ENCODE results near the gene ATXN7. TPM values are rescaled to one million over a fixed set of nuclear protein-coding genes. Genes with fewer than 3 reads are reported as not detected.

Gene ATXN7
- total RNA-seq, 2 donors from 2014 or later: 38.6 to 50.2 TPM

- peaks cover 7% of the 10 kb centered on the region for H3K27me3 Mint-ChIP-seq
- no peaks in the 10 kb centered on the region for H3K36me3 Mint-ChIP-seq (ENCODE audit: low read depth)
- H3K4me1 Mint-ChIP-seq: peaks cover 11% of the 10 kb centered on the region
- ATAC-seq (replicated peaks): no peak
- H3K27ac Mint-ChIP-seq: peak overlapping the region; percentile 90
- peak overlapping the region; percentile 89 for H3K4me3 Mint-ChIP-seq
- no peaks in the 10 kb centered on the region for H3K9me3 Mint-ChIP-seq
Measured at GRCh38 chr3:64023861-64024223, 160.2 kb downstream of the ATXN7 start.

- no peak for ATAC-seq (replicated peaks)
- Mint-ChIP-seq H3K4me3 (no peak overlapping the region), H3K27me3 (peaks cover 16% of the 10 kb centered on the region), H3K36me3 (ENCODE audit: low read depth) (no peaks in the 10 kb centered on the region), H3K9me3 (no peaks in the 10 kb centered on the region), H3K4me1 (peaks cover 10% of the 10 kb centered on the region), H3K27ac (no peak overlapping the region)
Measured at GRCh38 chr3:64026346-64026745, 162.7 kb downstream of the ATXN7 start.

- H3K27me3 Mint-ChIP-seq: peaks cover 16% of the 10 kb centered on the region
- H3K4me1 Mint-ChIP-seq: peaks cover 3% of the 10 kb centered on the region
Measured at GRCh38 chr3:64027658-64028057, 164.0 kb downstream of the ATXN7 start.

GRCh38 chr3:64028754-64029153 lies 165.1 kb downstream of the ATXN7 start:
- Mint-ChIP-seq H3K36me3 (ENCODE audit: low read depth) (no peaks in the 10 kb centered on the region), H3K4me3 (no peak overlapping the region), H3K9me3 (no peaks in the 10 kb centered on the region), H3K27me3 (peaks cover 16% of the 10 kb centered on the region), H3K4me1 (peaks cover 3% of the 10 kb centered on the region), H3K27ac (no peak overlapping the region)
- ATAC-seq (replicated peaks): no peak

More at GRCh38 chr3:64027658-64028057, 164.0 kb downstream of the ATXN7 start:
- Mint-ChIP-seq H3K9me3 (no peaks in the 10 kb centered on the region), H3K4me3 (no peak overlapping the region), H3K27ac (no peak overlapping the region), H3K36me3 (ENCODE audit: low read depth) (no peaks in the 10 kb centered on the region)
- ATAC-seq (replicated peaks): no peak

GRCh38 chr3:64029287-64029686 lies 165.6 kb downstream of the ATXN7 start:
- H3K4me1 Mint-ChIP-seq: peaks cover 3% of the 10 kb centered on the region
- no peak for ATAC-seq (replicated peaks)

GRCh38 chr3:64030741-64031140 lies 167.1 kb downstream of the ATXN7 start:
- no peaks in the 10 kb centered on the region for H3K36me3 Mint-ChIP-seq (ENCODE audit: low read depth)
- H3K9me3 Mint-ChIP-seq: peaks cover 5% of the 10 kb centered on the region
- peak overlapping the region; percentile 84 for H3K4me3 Mint-ChIP-seq
- peak; percentile 99 for ATAC-seq (replicated peaks)
- H3K27me3 Mint-ChIP-seq: peaks cover 16% of the 10 kb centered on the region
- H3K27ac Mint-ChIP-seq: peak overlapping the region; percentile 82
- H3K4me1 Mint-ChIP-seq: peaks cover 3% of the 10 kb centered on the region

More at GRCh38 chr3:64029287-64029686, 165.6 kb downstream of the ATXN7 start:
- Mint-ChIP-seq H3K36me3 (ENCODE audit: low read depth) (no peaks in the 10 kb centered on the region), H3K4me3 (no peak overlapping the region), H3K9me3 (peaks cover 2% of the 10 kb centered on the region), H3K27me3 (peaks cover 16% of the 10 kb centered on the region), H3K27ac (no peak overlapping the region)

- H3K4me3 Mint-ChIP-seq: peak overlapping the region; percentile 84
- ATAC-seq (replicated peaks): no peak
- peaks cover 5% of the 10 kb centered on the region for H3K9me3 Mint-ChIP-seq
Measured at GRCh38 chr3:64031540-64032508, 168.2 kb downstream of the ATXN7 start.

GRCh38 chr3:64033069-64033468 lies 169.4 kb downstream of the ATXN7 start:
- no peak for ATAC-seq (replicated peaks)
- H3K4me1 Mint-ChIP-seq: peaks cover 3% of the 10 kb centered on the region
- H3K36me3 Mint-ChIP-seq (ENCODE audit: low read depth): no peaks in the 10 kb centered on the region
- peaks cover 16% of the 10 kb centered on the region for H3K27me3 Mint-ChIP-seq
- no peak overlapping the region for H3K4me3 Mint-ChIP-seq
- peaks cover 5% of the 10 kb centered on the region for H3K9me3 Mint-ChIP-seq
- H3K27ac Mint-ChIP-seq: no peak overlapping the region

More at GRCh38 chr3:64031540-64032508, 168.2 kb downstream of the ATXN7 start:
- Mint-ChIP-seq H3K36me3 (ENCODE audit: low read depth) (no peaks in the 10 kb centered on the region), H3K27ac (no peak overlapping the region), H3K4me1 (peaks cover 3% of the 10 kb centered on the region), H3K27me3 (peaks cover 16% of the 10 kb centered on the region)

GRCh38 chr3:64037084-64037483 lies 173.4 kb downstream of the ATXN7 start:
- no peak overlapping the region for H3K27ac Mint-ChIP-seq
- no peaks in the 10 kb centered on the region for H3K4me1 Mint-ChIP-seq
- no peak overlapping the region for H3K4me3 Mint-ChIP-seq
- no peaks in the 10 kb centered on the region for H3K36me3 Mint-ChIP-seq (ENCODE audit: low read depth)
- peaks cover 5% of the 10 kb centered on the region for H3K9me3 Mint-ChIP-seq
- H3K27me3 Mint-ChIP-seq: peaks cover 16% of the 10 kb centered on the region
- ATAC-seq (replicated peaks): no peak

GRCh38 chr3:64038253-64038767 lies 174.6 kb downstream of the ATXN7 start:
- H3K27me3 Mint-ChIP-seq: peaks cover 21% of the 10 kb centered on the region
- no peak for ATAC-seq (replicated peaks)
- H3K36me3 Mint-ChIP-seq (ENCODE audit: low read depth): no peaks in the 10 kb centered on the region
- H3K4me1 Mint-ChIP-seq: no peaks in the 10 kb centered on the region
- H3K9me3 Mint-ChIP-seq: peaks cover 5% of the 10 kb centered on the region
- H3K27ac Mint-ChIP-seq: no peak overlapping the region
- no peak overlapping the region for H3K4me3 Mint-ChIP-seq

- ATAC-seq (replicated peaks): no peak
- no peak overlapping the region for H3K4me3 Mint-ChIP-seq
- H3K9me3 Mint-ChIP-seq: peaks cover 2% of the 10 kb centered on the region
- peaks cover 27% of the 10 kb centered on the region for H3K27me3 Mint-ChIP-seq
- H3K27ac Mint-ChIP-seq: no peak overlapping the region
- H3K36me3 Mint-ChIP-seq (ENCODE audit: low read depth): no peaks in the 10 kb centered on the region
- H3K4me1 Mint-ChIP-seq: no peaks in the 10 kb centered on the region
Measured at GRCh38 chr3:64039332-64039731, 175.7 kb downstream of the ATXN7 start.

- Mint-ChIP-seq H3K4me3 (no peak overlapping the region), H3K36me3 (ENCODE audit: low read depth) (no peaks in the 10 kb centered on the region), H3K4me1 (no peaks in the 10 kb centered on the region), H3K27ac (no peak overlapping the region), H3K9me3 (no peaks in the 10 kb centered on the region), H3K27me3 (peaks cover 32% of the 10 kb centered on the region)
- no peak for ATAC-seq (replicated peaks)
Measured at GRCh38 chr3:64039981-64040733, 176.5 kb downstream of the ATXN7 start.

GRCh38 chr3:64042952-64043351 lies 179.3 kb downstream of the ATXN7 start:
- Mint-ChIP-seq H3K27ac (no peak overlapping the region), H3K36me3 (ENCODE audit: low read depth) (no peaks in the 10 kb centered on the region), H3K9me3 (no peaks in the 10 kb centered on the region), H3K4me3 (no peak overlapping the region), H3K27me3 (peaks cover 43% of the 10 kb centered on the region), H3K4me1 (no peaks in the 10 kb centered on the region)
- ATAC-seq (replicated peaks): no peak

- H3K36me3 Mint-ChIP-seq (ENCODE audit: low read depth): no peaks in the 10 kb centered on the region
- ATAC-seq (replicated peaks): no peak
- H3K4me3 Mint-ChIP-seq: no peak overlapping the region
- no peaks in the 10 kb centered on the region for H3K9me3 Mint-ChIP-seq
- H3K27ac Mint-ChIP-seq: no peak overlapping the region
- peaks cover 38% of the 10 kb centered on the region for H3K27me3 Mint-ChIP-seq
- H3K4me1 Mint-ChIP-seq: peaks cover 9% of the 10 kb centered on the region
Measured at GRCh38 chr3:64046592-64046991, 182.9 kb downstream of the ATXN7 start.

All from activated T-helper 17 cell treated with anti-CD3 and anti-CD28 coated beads, Interleukin-2, amount 50 U/mL, for 72 hours (primary cell).